ENCODE measurements around the gene GGT7.

DNA sequence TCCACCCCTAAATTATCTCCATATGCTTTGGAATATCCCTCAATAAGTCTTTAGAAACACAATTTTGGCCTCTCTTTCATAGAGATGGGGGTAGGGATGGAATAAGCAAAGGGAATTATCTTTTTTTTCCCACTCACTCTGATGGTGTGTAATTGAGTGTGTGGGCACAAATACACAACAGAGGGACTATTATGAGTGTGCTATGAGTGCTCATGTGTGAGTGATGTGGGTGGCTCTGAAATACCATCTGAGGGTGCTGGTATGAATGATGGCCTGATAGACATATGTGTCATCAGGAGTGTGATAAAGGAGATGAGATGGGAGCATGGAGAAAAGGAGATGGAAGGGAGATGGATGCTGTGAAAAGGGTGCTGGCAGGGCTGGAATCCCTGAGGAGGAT is 47.4 kb upstream of the GGT7 start:
- TF ChIP-seq, protein P1, sequence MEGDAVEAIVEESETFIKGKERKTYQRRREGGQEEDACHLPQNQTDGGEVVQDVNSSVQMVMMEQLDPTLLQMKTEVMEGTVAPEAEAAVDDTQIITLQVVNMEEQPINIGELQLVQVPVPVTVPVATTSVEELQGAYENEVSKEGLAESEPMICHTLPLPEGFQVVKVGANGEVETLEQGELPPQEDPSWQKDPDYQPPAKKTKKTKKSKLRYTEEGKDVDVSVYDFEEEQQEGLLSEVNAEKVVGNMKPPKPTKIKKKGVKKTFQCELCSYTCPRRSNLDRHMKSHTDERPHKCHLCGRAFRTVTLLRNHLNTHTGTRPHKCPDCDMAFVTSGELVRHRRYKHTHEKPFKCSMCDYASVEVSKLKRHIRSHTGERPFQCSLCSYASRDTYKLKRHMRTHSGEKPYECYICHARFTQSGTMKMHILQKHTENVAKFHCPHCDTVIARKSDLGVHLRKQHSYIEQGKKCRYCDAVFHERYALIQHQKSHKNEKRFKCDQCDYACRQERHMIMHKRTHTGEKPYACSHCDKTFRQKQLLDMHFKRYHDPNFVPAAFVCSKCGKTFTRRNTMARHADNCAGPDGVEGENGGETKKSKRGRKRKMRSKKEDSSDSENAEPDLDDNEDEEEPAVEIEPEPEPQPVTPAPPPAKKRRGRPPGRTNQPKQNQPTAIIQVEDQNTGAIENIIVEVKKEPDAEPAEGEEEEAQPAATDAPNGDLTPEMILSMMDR (IDR thresholded peaks at IDR 0.05) = no peak
- TF ChIP-seq POLR2AphosphoS5 (IDR thresholded peaks at IDR 0.05; ENCODE audit: low read depth, low read length) = no peak
